AG10803 (cell line): Measurements from ENCODE around the gene OTOS.

ENCODE experiments used
- DNase-seq: peaks from one replicate; pipeline ENCODE4 v3.0.0; 2010; ENCODE audit warnings: low read depth
- H3K4me3 ChIP-seq: 2 replicates; pipeline ENCODE4 v1.5.1; 2011; ENCODE audit warnings: mild to moderate bottlenecking, low read length, control low read depth
- TF ChIP-seq, protein P1 (sequence below): conservative IDR thresholded peaks from 2 replicates; pipeline ENCODE4 v1.5.1; 2011; ENCODE audit warnings: mild to moderate bottlenecking, low read length, control low read depth, inconsistent platforms

Gene OTOS

DNA sequence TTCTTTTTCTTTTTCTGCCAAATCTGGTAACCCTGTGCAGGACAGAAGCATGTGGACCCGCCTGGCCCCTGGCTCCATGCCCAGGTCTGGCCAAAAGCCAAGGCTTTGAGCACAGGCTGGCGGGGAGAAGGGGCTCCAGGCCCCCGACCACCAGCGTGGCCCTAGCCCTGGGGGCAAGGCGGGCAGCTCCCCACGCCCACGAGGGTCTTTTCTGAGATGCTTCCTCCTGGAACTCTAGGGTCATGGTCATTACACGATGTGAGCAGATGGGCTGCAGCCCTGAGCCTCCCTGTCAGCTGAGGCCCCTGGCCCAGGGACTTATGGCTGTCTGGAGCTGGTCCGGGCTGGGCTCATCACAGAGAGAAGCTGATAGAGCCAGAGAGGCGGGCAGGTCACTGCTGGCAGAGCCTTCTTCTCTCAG is 5.7 kb upstream of the OTOS start:
- no peak overlapping the region for H3K4me3 ChIP-seq
- TF ChIP-seq, protein P1, sequence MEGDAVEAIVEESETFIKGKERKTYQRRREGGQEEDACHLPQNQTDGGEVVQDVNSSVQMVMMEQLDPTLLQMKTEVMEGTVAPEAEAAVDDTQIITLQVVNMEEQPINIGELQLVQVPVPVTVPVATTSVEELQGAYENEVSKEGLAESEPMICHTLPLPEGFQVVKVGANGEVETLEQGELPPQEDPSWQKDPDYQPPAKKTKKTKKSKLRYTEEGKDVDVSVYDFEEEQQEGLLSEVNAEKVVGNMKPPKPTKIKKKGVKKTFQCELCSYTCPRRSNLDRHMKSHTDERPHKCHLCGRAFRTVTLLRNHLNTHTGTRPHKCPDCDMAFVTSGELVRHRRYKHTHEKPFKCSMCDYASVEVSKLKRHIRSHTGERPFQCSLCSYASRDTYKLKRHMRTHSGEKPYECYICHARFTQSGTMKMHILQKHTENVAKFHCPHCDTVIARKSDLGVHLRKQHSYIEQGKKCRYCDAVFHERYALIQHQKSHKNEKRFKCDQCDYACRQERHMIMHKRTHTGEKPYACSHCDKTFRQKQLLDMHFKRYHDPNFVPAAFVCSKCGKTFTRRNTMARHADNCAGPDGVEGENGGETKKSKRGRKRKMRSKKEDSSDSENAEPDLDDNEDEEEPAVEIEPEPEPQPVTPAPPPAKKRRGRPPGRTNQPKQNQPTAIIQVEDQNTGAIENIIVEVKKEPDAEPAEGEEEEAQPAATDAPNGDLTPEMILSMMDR, result no peak
- no peak for DNase-seq

DNA sequence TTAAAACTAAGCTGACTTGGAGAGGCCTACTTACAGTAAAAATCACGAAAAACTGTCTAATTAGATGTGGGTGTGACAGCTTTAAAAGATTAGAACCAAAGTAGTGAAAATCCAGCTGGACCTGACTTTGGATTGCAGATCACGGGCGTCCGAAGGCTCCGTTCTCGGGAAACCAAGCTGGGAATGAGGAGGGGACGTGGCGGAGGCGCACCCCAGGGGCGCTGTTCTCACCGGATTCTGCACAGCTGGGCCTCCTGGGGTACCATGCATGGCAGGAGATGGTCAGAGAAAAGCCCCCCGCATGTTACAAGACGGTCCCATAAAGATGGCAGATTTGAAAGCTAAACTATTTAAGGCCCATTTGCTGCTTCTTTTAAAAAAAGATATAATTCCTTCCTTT is 5.0 kb upstream of the OTOS start:
- no peak for DNase-seq
- H3K4me3 ChIP-seq, result no peak overlapping the region
- TF ChIP-seq, protein P1, result no peak

DNA sequence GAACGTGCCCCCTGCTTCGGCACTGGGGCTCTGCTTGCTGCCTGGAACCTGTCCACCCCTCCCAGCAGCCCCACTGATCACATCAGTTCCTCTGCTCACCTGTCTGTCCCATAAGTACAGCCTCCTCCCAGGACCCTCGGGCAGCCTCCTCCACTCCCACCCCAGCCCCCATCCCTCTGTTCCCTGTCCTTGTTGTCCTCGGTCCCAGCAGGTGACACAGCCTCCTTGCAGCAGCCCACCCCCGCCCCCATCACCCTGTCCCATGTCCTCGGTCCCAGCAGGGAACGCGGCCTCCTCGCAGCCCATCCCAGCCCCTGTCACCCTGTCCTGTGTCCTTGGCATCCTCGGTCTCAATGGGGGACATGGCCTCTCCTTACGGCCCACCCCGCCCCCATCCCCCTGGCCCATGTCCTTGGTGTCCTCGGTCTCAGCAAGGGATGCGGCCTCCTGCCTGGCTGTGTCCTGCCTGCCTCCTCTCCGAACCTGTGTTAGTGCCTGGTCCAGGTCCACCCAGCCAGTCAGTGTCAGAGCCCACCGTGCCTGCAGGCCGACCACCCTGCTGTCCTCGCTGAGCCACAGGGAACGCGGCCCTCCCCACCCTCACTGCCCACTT is 4.3 kb upstream of the OTOS start:
- DNase-seq, result no peak
- H3K4me3 ChIP-seq, result no peak overlapping the region
- TF ChIP-seq, protein P1, result no peak

DNA sequence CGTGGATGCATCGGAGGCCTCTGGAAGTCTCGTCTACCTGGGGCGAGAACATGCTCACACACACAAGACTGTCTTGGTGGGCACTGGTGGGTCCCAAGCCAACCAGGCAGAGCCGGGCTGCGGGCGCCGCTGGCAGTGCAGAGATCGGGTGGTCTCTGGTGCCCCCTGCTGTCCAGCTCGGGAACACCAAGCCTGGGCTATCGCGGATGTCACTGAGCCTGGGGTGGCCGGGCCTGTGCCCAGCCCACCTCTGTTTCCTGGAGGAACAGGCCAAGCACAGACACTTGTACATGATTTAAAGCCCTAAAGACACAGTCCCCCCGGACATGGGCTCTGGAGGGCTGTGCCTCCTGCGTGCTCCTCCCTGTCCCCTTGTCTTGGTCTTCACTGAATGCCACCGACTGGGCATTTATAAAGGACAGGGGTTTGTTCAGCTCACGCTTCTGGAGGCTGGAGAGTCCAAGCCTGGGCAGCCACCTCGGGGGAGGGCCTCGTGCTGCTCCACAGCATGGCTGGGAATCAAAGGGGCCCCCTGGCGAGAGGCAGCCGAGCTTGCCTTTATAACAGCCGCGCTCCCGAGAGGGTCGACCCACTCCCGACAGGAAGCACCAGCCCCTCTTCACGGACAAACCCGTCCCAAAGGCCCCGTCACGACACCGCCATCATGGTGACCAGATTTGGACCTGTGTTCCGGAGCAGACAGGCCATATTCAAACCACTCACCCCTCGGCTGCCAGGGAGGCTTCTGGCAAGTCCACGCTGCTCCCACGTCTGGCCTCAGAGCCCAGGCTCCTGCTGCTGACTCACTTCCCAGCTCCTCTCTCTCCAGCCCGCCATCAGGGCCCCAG is 3.6 kb upstream of the OTOS start:
- TF ChIP-seq, protein P1, result peak; percentile 85
- H3K4me3 ChIP-seq, result no peak overlapping the region
- DNase-seq, result peak; percentile 32

DNA sequence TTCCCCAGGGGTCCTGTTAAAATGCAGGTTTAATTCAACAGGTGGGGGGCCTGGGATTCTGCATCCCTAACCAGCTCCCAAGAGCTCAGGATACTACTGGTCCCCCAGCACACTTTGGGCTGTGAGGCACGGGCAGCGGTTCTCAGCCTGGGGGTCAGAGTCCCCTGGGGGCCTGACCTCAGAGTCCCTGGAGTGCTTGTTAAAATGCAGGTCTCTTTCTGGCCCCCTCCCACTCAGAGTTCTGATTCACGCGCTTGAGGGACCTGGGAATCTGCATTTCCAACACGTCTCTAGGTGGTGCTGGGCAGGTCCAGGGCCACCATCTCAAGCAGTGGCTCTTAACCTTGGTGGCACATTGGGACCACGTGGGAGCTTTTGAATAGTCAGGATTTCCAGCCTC is 2.8 kb upstream of the OTOS start:
- TF ChIP-seq, protein P1, result no peak
- no peak overlapping the region for H3K4me3 ChIP-seq
- DNase-seq, result no peak

DNA sequence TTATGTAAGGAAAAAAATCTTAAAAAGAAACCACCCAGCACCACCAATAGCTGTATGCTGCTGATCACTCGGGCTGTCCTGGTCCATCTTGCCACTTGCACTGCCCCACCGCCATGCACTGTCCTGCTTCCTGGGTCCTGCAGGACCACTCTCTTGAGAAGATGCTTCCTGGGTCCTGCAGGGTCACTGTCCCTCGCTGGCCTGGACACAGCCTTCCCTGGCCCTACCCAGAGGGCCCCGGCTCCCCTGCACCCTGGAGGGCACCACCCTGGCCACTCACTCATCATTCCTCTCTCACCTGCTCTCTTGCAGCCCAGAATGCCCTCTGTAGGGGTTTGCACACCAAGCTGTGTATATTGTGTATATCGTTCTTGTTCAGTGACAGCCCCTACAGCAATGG is 2.4 kb upstream of the OTOS start:
- TF ChIP-seq, protein P1, result no peak
- no peak overlapping the region for H3K4me3 ChIP-seq
- no peak for DNase-seq

DNA sequence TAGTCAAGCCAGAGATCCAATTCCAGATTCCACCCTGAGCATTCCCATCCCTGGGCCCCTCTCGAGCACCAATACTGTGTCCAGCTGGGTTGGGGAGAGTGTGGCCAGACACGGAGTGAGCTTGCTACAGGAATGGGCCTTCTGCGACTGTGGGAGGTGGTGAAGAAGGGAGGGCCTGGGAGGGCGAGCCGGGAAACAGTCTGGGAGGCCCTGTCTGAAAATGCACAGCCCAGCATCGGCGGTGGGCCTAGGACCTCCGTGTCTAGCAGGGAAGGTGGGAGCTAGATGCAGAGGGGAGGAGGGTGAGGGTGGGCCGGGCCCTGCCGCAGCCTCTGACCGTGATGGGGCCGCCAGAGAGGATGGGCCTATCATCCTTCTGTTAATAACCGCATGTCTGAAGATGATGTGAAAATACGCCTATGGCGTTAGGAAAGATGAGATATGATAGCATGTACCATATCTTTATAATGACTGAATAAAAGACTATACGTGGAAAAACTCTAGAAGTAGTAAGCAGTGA is 1.9 kb upstream of the OTOS start:
- no peak for DNase-seq
- TF ChIP-seq, protein P1, result no peak
- H3K4me3 ChIP-seq, result no peak overlapping the region
